ENCODE results near the gene DRP2.

Gene DRP2

DNA sequence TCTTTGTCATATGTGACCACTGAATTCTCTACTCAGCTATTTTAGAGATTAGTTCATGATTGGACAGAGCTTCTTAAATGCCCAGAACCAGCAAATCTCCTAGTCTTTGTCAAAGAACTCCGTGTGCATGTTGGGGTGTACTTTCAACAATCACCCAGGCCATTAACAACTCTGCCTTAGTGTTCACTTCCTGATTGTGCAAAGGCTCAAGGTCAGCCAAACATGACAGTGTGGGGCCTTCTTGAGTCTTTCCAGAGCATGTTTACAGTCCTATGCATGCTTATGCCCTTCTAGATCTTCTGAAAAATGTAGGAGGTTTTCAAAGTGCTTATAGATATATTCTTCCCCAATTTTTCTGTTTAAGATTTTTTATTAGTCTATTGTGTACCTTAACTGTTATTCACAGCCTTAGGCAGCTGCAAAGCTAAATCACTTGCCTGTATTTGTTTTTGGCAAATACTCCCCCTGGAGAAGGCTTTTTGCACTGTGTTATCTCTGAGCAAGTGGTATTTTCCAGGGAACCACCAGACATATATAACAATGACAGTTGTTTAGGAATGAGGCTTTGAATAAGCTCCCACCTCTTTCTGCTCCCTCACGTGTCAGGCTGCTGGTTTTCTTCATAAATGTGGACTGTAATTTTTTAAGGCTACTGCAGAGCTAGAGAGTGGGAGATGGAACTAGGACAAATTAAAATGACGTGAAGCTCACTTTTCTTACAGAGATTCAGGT, 24.0 kb upstream of the DRP2 start:
- H3K4me3 ChIP-seq (ENCODE audit: low read length), result no peak overlapping the region
- no peak for DNase-seq (ENCODE audit: low read depth)
- TF ChIP-seq, protein P1, sequence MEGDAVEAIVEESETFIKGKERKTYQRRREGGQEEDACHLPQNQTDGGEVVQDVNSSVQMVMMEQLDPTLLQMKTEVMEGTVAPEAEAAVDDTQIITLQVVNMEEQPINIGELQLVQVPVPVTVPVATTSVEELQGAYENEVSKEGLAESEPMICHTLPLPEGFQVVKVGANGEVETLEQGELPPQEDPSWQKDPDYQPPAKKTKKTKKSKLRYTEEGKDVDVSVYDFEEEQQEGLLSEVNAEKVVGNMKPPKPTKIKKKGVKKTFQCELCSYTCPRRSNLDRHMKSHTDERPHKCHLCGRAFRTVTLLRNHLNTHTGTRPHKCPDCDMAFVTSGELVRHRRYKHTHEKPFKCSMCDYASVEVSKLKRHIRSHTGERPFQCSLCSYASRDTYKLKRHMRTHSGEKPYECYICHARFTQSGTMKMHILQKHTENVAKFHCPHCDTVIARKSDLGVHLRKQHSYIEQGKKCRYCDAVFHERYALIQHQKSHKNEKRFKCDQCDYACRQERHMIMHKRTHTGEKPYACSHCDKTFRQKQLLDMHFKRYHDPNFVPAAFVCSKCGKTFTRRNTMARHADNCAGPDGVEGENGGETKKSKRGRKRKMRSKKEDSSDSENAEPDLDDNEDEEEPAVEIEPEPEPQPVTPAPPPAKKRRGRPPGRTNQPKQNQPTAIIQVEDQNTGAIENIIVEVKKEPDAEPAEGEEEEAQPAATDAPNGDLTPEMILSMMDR (conservative IDR thresholded peaks at IDR 0.05; ENCODE audit: low read length), result no peak

DNA sequence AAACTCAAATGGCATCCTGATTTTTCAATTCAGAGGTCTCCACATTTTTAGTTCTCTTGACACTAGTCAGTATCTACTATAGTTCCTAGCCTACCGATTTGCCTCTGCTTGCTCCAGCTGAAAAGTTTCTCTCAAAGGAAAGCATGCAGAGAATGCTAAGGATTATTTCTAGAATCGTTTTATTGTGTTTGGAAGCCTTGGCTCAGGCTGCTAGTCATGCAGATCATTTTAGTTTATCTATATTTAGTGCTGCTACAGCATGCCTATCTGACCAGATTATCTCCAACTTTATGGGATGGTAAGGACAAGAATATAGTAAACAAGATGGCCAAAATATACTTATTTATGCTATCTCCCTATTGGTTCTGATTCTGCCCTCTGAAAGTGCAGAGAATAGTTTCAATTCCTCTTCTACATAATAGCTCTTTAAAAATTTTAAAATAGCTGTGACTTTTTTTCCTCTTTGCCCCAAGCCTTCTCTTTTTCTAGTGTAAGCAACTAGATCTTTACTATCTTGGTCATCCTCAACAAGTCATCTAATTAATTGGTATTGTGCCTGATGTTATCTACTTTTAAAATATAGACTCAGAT, 15.7 kb upstream of the DRP2 start:
- TF ChIP-seq, protein P1 (conservative IDR thresholded peaks at IDR 0.05; ENCODE audit: low read length), result no peak
- peak; percentile 18 for DNase-seq (ENCODE audit: low read depth)
- no peak overlapping the region for H3K4me3 ChIP-seq (ENCODE audit: low read length)

DNA sequence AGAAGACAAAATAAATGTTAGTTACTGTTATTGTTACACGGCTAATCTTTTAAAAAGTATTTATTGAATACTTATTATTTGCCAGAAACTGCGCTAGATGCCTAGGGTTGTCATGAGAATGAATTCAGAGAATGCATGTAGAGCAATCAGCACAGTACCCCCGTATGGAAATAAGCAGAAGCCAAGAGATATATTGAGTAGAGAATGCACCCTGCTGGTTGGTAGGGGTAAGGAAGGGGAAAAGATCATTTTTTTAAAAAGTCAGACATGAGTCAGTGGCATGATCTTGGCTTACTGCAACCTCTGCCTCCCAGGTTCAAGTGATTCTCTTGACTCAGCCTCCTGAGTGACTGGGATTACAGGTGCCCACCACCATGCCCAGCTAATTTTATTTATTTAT, 13.1 kb upstream of the DRP2 start:
- TF ChIP-seq, protein P1 (conservative IDR thresholded peaks at IDR 0.05; ENCODE audit: low read length), result peak; percentile 64
- DNase-seq (ENCODE audit: low read depth), result peak; percentile 51
- no peak overlapping the region for H3K4me3 ChIP-seq (ENCODE audit: low read length)

DNA sequence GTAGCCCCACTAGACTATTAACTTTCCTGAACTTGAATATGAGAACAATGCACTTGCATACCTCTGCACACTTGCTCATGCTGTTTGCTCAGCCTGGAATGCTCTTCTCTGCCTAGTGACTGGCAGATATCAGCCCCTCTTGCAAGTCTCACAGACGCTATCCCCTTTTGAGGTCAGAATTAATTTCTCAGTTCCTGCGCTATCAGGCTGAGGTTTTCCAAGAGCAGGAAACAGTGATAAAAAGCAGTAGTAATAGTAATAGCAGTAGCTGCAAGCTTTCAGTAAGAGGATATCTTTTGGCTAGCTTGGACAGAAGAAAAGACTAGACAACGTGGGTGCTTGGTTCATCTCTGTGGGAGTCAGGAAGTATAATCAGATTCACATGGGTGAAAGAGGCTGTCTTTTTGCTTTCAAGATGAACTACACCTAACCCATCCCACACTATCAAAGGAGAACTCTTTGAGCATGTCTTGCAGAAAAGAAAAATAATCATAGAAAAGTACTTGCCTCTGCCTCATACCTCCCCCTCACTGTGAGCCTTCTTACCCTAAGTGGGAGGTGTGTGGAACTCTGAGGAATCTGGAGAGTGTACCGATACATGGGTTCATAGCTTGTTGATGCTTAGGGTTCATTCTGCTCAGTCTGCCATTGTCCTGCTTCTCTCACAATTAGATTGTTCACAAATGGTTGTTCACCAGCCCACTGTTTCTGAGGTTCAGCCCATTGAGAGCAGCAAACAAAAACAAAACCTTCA, 11.3 kb upstream of the DRP2 start:
- DNase-seq (ENCODE audit: low read depth), result peak; percentile 39
- TF ChIP-seq, protein P1 (conservative IDR thresholded peaks at IDR 0.05; ENCODE audit: low read length), result no peak
- H3K4me3 ChIP-seq (ENCODE audit: low read length), result no peak overlapping the region

DNA sequence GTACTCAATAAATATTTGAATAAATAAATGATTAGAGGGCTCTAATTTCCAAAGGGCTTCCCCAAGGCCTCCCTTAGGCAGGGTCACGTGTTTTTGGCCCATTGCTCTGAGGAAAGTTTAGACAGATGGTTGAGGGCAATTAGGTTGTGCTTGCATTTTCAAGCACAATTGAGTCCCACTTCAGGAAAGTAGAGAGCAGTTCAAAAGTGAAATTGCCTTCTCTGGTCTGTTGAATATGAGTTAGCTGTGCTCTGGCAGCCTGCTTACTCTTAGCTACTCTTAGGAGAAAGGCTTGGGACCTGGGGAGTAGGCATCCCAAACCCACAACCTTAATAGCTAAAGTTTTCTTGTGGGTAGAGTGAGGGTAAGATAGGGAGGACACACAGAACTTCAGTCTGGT, 9.0 kb upstream of the DRP2 start:
- no peak for DNase-seq (ENCODE audit: low read depth)
- no peak overlapping the region for H3K4me3 ChIP-seq (ENCODE audit: low read length)
- TF ChIP-seq, protein P1 (conservative IDR thresholded peaks at IDR 0.05; ENCODE audit: low read length), result no peak

DNA sequence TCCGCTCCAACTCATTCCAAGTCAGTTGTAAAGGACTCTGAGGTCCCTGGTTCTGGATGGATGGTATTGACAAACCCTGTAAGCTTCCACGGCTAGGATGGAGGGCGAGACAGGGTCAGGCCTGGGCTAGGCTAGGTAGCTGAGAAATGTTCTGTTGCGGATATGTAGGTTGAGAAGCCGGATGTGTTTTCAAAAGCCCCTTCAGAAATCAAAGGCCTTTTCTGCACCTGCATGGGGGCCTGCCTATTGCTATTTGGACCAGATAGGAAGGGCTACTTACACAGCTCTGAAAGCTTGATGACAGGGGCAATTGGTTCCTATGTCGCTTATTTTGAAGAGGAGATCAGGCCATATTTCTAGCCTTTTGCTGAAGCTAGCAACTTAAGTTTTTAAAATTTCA, 1.9 kb upstream of the DRP2 start:
- H3K4me3 ChIP-seq (ENCODE audit: low read length), result no peak overlapping the region
- TF ChIP-seq, protein P1 (conservative IDR thresholded peaks at IDR 0.05; ENCODE audit: low read length), result no peak
- DNase-seq (ENCODE audit: low read depth), result no peak

Data from AG10803 (cell line).